ENCODE data around the gene RFX4.

RFX4 gene

DNA sequence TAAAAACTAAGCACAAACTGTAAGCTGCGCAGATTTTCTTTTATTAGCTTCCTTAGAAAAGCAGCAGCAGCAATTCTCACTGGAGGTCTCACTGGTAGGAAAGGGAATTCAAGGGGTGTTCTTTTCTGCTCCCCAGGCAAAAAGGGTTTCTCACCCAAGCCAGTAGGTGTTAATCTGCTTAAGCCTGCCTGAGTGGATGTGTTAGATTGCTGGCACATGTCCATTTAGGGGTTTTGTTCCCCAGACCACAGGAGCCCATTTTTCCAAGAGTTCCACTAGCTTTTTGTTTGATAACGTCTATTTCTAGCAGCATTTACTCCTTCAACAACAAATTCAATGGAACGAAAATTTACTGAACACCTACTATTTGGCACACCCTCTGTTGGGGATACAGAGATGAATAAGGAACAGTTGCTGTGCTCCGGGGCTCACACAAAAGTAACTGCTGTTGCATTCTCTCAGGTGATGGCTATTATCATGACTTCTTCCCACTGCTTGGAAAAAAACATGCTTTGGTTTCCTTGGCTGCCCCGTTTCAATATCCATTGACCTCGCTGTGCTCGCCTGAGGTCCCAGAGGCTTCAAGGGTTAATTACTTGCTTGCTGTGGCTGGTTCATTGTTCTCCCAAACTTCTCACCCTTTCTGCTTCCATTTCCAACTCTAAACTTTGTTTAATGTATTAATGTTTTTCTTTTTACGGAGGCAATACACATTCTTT, 160.6 kb downstream of the RFX4 start:
- H3K4me3 ChIP-seq (ENCODE audit: low read depth, low read length) = no peak overlapping the region
- DNase-seq (ENCODE audit: low read depth) = no peak
- TF ChIP-seq, protein P1, sequence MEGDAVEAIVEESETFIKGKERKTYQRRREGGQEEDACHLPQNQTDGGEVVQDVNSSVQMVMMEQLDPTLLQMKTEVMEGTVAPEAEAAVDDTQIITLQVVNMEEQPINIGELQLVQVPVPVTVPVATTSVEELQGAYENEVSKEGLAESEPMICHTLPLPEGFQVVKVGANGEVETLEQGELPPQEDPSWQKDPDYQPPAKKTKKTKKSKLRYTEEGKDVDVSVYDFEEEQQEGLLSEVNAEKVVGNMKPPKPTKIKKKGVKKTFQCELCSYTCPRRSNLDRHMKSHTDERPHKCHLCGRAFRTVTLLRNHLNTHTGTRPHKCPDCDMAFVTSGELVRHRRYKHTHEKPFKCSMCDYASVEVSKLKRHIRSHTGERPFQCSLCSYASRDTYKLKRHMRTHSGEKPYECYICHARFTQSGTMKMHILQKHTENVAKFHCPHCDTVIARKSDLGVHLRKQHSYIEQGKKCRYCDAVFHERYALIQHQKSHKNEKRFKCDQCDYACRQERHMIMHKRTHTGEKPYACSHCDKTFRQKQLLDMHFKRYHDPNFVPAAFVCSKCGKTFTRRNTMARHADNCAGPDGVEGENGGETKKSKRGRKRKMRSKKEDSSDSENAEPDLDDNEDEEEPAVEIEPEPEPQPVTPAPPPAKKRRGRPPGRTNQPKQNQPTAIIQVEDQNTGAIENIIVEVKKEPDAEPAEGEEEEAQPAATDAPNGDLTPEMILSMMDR (IDR thresholded peaks at IDR 0.05; ENCODE audit: control insufficient read depth, extremely low read depth, insufficient read depth) = no peak

DNA sequence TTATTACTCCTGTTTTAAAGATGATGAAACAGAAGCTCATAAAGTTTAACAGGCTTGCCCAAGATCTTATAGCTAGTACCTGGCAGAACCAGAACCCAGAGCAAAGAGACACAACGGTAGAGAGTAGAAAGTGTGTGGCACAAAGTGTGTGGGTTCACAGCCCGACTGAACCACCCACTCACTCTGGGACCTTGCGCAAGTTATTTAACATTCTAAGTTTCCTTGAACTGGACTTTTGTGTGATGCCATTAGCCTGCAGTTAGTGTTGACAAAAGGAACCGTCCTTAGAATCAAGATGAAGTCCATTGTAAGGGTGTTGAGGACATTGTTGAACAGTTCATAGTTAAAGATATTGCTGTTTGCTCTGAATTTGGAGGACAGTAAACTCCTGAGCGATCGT, 161.8 kb downstream of the RFX4 start:
- no peak overlapping the region for H3K4me3 ChIP-seq (ENCODE audit: low read depth, low read length)
- TF ChIP-seq, protein P1 (IDR thresholded peaks at IDR 0.05; ENCODE audit: control insufficient read depth, extremely low read depth, insufficient read depth) = no peak
- no peak for DNase-seq (ENCODE audit: low read depth)

DNA sequence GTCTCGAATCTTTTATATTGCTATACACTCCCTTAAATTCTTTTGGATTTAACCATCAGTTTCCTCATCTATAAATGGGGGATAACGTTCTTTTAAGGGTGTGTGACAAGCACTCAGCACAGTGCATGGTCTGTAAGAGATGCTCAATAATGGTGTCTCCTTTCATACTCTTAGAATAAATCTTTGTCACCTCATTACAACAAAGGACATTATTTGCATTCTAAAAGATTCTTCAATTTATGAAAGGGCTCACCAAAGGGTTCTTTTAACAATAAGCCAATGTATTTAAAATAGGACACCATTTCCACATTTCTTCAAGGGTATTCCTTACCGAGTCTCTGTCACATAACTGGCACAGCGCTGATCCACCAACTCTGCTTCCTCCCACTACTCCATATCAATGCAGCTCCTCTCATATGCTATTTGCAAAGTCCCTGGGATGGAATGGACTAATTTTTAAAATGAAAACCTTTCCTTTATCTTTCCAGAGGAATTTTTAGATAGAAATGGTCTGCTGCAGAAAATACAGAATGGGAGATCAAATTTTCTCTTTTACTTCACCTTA, 162.5 kb downstream of the RFX4 start:
- TF ChIP-seq, protein P1 (IDR thresholded peaks at IDR 0.05; ENCODE audit: control insufficient read depth, extremely low read depth, insufficient read depth) = no peak
- H3K4me3 ChIP-seq (ENCODE audit: low read depth, low read length) = no peak overlapping the region
- DNase-seq (ENCODE audit: low read depth) = no peak

DNA sequence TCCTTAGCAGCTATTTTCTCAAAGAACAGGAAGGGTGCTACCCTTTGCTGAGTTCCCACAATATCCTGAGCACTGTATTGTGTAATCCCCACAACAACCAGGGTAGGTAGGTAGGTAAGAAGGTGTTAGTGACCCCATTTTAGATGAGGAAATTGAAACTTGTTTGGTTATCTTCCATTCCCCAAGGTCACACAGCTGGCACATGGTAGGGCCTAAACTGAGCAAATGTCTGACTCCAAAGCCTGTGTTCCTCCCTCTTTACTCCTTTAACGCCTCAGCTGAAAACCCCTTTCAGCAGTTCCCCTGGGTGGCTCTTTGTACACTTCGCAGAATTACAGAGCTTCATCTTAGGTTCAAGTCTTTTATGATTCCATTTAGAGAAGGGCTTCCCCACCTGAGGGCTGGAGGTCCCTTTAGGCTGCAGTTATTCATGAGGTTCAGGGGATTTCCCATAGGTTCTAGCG, 165.2 kb downstream of the RFX4 start:
- TF ChIP-seq, protein P1 (IDR thresholded peaks at IDR 0.05; ENCODE audit: control insufficient read depth, extremely low read depth, insufficient read depth) = no peak

DNA sequence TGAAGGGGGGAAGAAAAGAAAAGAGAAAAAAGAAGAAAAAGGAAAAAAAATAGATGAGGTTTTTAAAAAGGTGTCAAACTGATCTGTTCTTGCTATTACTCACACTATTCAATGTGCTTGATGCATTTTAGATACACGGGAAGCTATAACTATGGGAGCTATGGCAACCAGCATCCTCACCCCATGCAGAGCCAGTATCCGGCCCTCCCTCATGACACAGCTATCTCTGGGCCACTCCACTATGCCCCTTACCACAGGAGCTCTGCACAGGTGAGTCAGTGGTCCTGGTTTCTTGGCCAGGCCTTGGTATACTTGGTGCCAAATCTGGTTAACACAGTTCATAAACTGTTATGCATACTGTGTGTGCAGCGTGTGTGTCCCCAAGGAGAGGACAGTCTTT, 167.7 kb downstream of the RFX4 start:
- no peak overlapping the region for H3K4me3 ChIP-seq (ENCODE audit: low read depth, low read length)
- TF ChIP-seq, protein P1 (IDR thresholded peaks at IDR 0.05; ENCODE audit: control insufficient read depth, extremely low read depth, insufficient read depth) = no peak
- DNase-seq (ENCODE audit: low read depth) = no peak

More for the DNA sequence above, 165.2 kb downstream of the RFX4 start:
- no peak for DNase-seq (ENCODE audit: low read depth)
- no peak overlapping the region for H3K4me3 ChIP-seq (ENCODE audit: low read depth, low read length)

DNA sequence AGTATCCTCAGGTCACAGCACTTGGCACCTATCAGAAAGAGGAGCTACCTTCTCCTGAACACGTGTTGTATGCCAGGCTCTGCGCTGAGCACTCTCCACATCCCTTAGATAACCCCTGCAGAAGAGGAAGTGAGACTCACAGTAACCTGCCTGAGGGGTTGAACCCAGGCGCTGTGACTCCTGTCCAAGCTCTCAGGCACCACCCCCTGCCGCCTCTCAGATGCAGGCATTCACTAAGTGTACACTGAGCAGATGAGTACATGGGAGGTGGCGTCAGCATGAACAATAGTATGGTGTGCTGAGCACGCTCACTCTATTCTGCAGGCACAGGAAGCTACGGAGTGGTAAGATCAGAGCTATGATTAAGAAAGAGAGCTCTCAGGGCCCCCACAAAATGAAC, 170.7 kb downstream of the RFX4 start:
- H3K4me3 ChIP-seq (ENCODE audit: low read depth, low read length) = no peak overlapping the region
- DNase-seq (ENCODE audit: low read depth) = no peak

More for the DNA sequence above, 170.7 kb downstream of the RFX4 start:
- TF ChIP-seq, protein P1 (IDR thresholded peaks at IDR 0.05; ENCODE audit: control insufficient read depth, extremely low read depth, insufficient read depth) = no peak
